ENCODE results near the gene KDM4F.

KDM4F gene

GRCh38 chr11:95066716-95067038, 17.5 kb downstream of the KDM4F start, which contains the start of gene SRSF8:
TSS of gene SRSF8 (plus strand) at chr11:95066919. CDS start at chr11:95067227, 308 bp downstream.
- no peak for DNase-seq

GRCh38 chr11:95067039-95067840, 18.0 kb downstream of the KDM4F start:
- DNase-seq: peak; percentile 71

GRCh38 chr11:95067841-95068219, 18.6 kb downstream of the KDM4F start:
- no peak for DNase-seq

- peak; percentile 65 for DNase-seq
These were observed 19.3 kb downstream of the KDM4F start for GRCh38 chr11:95068549-95068948.

GRCh38 chr11:95070471-95070870, 21.2 kb downstream of the KDM4F start:
- DNase-seq: no peak

- DNase-seq: no peak
These were observed 23.7 kb downstream of the KDM4F start for GRCh38 chr11:95072948-95073347.

GRCh38 chr11:95074792-95075563, 25.8 kb downstream of the KDM4F start:
- DNase-seq: no peak

GRCh38 chr11:95076416-95076815, 27.2 kb downstream of the KDM4F start:
- DNase-seq: no peak

- DNase-seq: no peak
These were observed 27.8 kb downstream of the KDM4F start for GRCh38 chr11:95076981-95077380.

GRCh38 chr11:95078526-95078925, 29.3 kb downstream of the KDM4F start:
- DNase-seq: no peak

GRCh38 chr11:95081010-95081409, 31.8 kb downstream of the KDM4F start:
- DNase-seq: no peak

GRCh38 chr11:95081412-95081811, 32.2 kb downstream of the KDM4F start:
- DNase-seq: no peak

- DNase-seq: no peak
These were observed 33.4 kb downstream of the KDM4F start for GRCh38 chr11:95082576-95083001.

- no peak for DNase-seq
These were observed 35.3 kb downstream of the KDM4F start for GRCh38 chr11:95084509-95084908.

GRCh38 chr11:95085117-95085816, 36.0 kb downstream of the KDM4F start:
- no peak for DNase-seq

- no peak for DNase-seq
These were observed 36.9 kb downstream of the KDM4F start for GRCh38 chr11:95086151-95086550.

GRCh38 chr11:95086836-95087570, 37.8 kb downstream of the KDM4F start:
- DNase-seq: no peak

GRCh38 chr11:95088946-95089619, 39.9 kb downstream of the KDM4F start:
- DNase-seq: no peak

GRCh38 chr11:95089620-95090542, 40.7 kb downstream of the KDM4F start, which contains the start of gene ENDOD1:
TSS of gene ENDOD1 (plus strand) at chr11:95089846. CDS start at chr11:95089928, 82 bp downstream.
- DNase-seq: peak; percentile 82

- DNase-seq: no peak
These were observed 42.5 kb downstream of the KDM4F start for GRCh38 chr11:95091663-95092180.

Measured in activated effector memory CD4-positive, alpha-beta T cell treated with Interleukin-2 at 50 U/mL for 16 hours (primary cell).